MCF 10A (cell line): ENCODE data around the gene PARD3. TPM values are rescaled to one million over a fixed set of nuclear protein-coding genes. Genes with fewer than 3 reads are reported as not detected.

Experiments used
- BruUV-seq: library from RNA; stranded (reverse); fragments of 400-500 nt; replicated peaks from 2 replicates; lab custom pipeline; 2021; lab: Mats Ljungman, UMichigan
- CTCF ChIA-PET: fragments of 300-600 bp; sonication (Branson Sonifier 250); formaldehyde crosslinking; extraction: SDS; loops from one replicate; lab custom pipeline; 2021; ENCODE audit warnings: antibody characterized with exemption, inconsistent platforms; lab: Yijun Ruan, JAX
- POLR2A ChIA-PET: fragments of 300-600, 350-650 bp; sonication (Branson Sonifier 250); formaldehyde crosslinking; extraction: SDS; loops from one replicate; lab custom pipeline; 2020; ENCODE audit warnings: antibody characterized with exemption, inconsistent platforms; lab: Yijun Ruan, JAX
- DNase-seq: peaks from one replicate; pipeline ENCODE4 v3.0.0-alpha.2; 2018; ENCODE audit not compliant: unreplicated experiment
- H3K27ac Mint-ChIP-seq: one replicate; pipeline ENCODE4 v1.8.0; 2022; ENCODE audit warnings: mild to moderate bottlenecking, low read depth, mixed read lengths; ENCODE audit not compliant: unreplicated experiment
- H3K27me3 Mint-ChIP-seq: one replicate; pipeline ENCODE4 v1.8.0; 2022; ENCODE audit warnings: mixed read lengths; ENCODE audit not compliant: insufficient read depth, unreplicated experiment
- H3K36me3 Mint-ChIP-seq: one replicate; pipeline ENCODE4 v1.8.0; 2022; ENCODE audit warnings: mild to moderate bottlenecking, moderate library complexity, mixed read lengths; ENCODE audit not compliant: insufficient read depth, unreplicated experiment
- H3K4me1 Mint-ChIP-seq: one replicate; pipeline ENCODE4 v1.8.0; 2022; ENCODE audit warnings: mixed read lengths; ENCODE audit not compliant: insufficient read depth, unreplicated experiment
- H3K4me3 Mint-ChIP-seq: one replicate; pipeline ENCODE4 v1.8.0; 2022; ENCODE audit warnings: mild to moderate bottlenecking, moderate library complexity, mixed read lengths; ENCODE audit not compliant: unreplicated experiment
- H3K9me3 Mint-ChIP-seq: one replicate; pipeline ENCODE4 v1.8.0; 2022; ENCODE audit warnings: mixed read lengths; ENCODE audit not compliant: unreplicated experiment
- intact Hi-C: fragments of 100-400 bp; cut with micrococcal nuclease; formaldehyde crosslinking; loops from 2 replicates; pipeline ENCODE4 v1.14.1; 2022
- total RNA-seq: library from RNA; stranded (reverse); gene quantifications from 2 replicates; pipeline ENCODE4 v1.2.3, GENCODE V29; 2022
- TF ChIP-seq, protein P1 (sequence below): fragments of 200-600 bp; IDR thresholded peaks from one replicate; pipeline ENCODE4 v1.8.0; 2022; ENCODE audit warnings: antibody characterized with exemption, mild to moderate bottlenecking; ENCODE audit not compliant: unreplicated experiment

Gene PARD3
- total RNA-seq, 1 experiment from 2014 or later: 70.0 TPM

DNA sequence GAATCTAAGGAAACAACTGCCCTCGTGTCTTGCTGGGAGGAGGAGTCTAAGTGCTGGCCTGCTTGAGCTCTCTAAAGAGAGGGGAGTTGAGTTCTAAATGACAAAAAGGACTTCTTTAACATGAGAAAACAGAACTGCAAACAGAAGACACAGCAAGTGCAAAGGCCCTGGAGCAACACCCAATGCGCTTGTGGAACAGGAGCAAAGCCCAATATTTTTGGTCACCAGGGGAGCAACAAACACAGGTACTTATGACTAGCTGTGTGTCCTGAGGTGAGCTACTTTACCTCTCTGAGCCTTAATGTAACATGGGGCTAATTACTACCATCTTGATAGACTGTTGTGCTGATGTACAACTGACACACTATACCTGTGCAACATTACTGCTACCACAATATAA, 634.3 kb downstream of the PARD3 start:
- H3K27ac Mint-ChIP-seq: no peak overlapping the region
- H3K4me1 Mint-ChIP-seq: no peaks in the 10 kb centered on the region
- no peaks in the 10 kb centered on the region for H3K36me3 Mint-ChIP-seq
- CTCF ChIA-PET: interaction anchor here (0.6 kb wide), 1 partner anchor 17 kb away, joined by 3 read pairs; no protein-coding TSS in a partner anchor
- DNase-seq: no peak
- H3K9me3 Mint-ChIP-seq: no peaks in the 10 kb centered on the region
- intact Hi-C loops: no loop called here
- H3K4me3 Mint-ChIP-seq: no peak overlapping the region
- TF ChIP-seq, protein P1, sequence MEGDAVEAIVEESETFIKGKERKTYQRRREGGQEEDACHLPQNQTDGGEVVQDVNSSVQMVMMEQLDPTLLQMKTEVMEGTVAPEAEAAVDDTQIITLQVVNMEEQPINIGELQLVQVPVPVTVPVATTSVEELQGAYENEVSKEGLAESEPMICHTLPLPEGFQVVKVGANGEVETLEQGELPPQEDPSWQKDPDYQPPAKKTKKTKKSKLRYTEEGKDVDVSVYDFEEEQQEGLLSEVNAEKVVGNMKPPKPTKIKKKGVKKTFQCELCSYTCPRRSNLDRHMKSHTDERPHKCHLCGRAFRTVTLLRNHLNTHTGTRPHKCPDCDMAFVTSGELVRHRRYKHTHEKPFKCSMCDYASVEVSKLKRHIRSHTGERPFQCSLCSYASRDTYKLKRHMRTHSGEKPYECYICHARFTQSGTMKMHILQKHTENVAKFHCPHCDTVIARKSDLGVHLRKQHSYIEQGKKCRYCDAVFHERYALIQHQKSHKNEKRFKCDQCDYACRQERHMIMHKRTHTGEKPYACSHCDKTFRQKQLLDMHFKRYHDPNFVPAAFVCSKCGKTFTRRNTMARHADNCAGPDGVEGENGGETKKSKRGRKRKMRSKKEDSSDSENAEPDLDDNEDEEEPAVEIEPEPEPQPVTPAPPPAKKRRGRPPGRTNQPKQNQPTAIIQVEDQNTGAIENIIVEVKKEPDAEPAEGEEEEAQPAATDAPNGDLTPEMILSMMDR: no peak
- no TSS peak for BruUV-seq
- H3K27me3 Mint-ChIP-seq: no peaks in the 10 kb centered on the region
- POLR2A ChIA-PET: interaction anchor here (0.6 kb wide), 1 partner anchor 12 kb away, joined by 4 read pairs; no protein-coding TSS in a partner anchor

DNA sequence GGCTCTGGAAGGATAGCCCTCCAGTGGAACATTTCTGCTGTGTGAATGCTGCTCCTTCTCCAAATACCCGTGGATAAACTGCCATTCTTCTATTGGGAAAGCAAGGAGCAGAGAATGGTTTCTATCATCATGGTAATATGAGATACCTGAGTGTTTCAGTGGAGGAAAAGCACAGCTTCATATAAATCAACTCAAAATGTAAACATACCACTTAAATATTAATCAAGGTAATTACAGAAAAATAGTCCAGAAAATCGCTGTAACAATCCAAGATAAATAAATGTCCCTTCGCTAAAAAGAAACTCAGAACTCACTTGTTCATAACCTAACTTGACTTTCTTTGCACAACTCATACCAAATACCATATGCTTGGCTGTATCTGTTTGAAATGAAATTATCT, 635.8 kb downstream of the PARD3 start:
- ChIA-PET POLR2A (no interaction called here), CTCF (no interaction called here)
- H3K4me1 Mint-ChIP-seq: no peaks in the 10 kb centered on the region
- H3K27me3 Mint-ChIP-seq: no peaks in the 10 kb centered on the region
- intact Hi-C loops: no loop called here
- no peak for DNase-seq
- H3K36me3 Mint-ChIP-seq: no peaks in the 10 kb centered on the region
- TF ChIP-seq, protein P1: no peak
- no TSS peak for BruUV-seq
- H3K9me3 Mint-ChIP-seq: no peaks in the 10 kb centered on the region
- no peak overlapping the region for H3K4me3 Mint-ChIP-seq
- H3K27ac Mint-ChIP-seq: no peak overlapping the region

DNA sequence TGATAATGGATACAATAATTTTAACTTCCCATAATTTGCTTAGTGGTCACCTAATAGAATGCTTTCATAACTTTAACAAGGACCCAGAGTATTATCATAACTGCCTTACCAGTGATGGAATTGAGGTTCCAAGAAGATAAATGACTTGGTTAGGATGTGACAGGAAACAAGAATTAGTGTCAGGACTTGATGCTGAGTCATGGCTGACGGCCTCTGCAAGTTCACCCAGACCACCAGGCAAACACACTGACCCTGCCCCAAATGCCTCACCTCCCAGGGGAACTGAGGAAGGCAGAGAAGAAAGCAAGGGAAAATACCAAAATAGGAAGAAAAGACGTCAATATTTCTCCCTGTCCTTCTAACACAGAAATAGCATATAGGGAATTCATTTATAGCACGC, 636.3 kb downstream of the PARD3 start:
- Mint-ChIP-seq H3K27ac (no peak overlapping the region), H3K9me3 (no peaks in the 10 kb centered on the region), H3K4me3 (no peak overlapping the region), H3K4me1 (no peaks in the 10 kb centered on the region), H3K27me3 (no peaks in the 10 kb centered on the region), H3K36me3 (no peaks in the 10 kb centered on the region)
- TF ChIP-seq, protein P1: no peak
- DNase-seq: no peak
- intact Hi-C loops: no loop called here
- POLR2A ChIA-PET: interaction anchor here (0.6 kb wide), 1 partner anchor 442 kb away, joined by 3 read pairs; no protein-coding TSS in a partner anchor
- CTCF ChIA-PET: no interaction called here
- no TSS peak for BruUV-seq

DNA sequence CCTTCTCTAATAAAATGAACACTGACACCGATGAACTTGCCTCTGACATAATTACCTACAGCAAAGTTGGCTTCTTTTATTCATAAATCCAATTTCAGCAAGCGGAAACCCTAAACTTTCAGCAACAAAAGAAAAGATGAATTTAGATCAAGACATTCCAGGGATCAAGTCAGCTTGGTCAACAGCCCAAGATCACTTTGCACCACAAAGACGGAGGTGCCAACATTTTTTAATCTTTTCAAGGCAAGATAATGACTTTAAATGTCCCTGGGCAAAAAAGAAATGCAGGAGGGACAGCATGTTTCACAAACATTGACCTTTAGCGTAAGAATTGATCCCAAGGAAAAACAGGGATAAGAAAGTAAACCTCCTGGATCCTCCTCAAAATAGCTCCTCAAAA, 636.9 kb downstream of the PARD3 start:
- H3K27me3 Mint-ChIP-seq: no peaks in the 10 kb centered on the region
- ChIA-PET CTCF (no interaction called here), POLR2A (interaction anchor here (0.6 to 0.7 kb wide), 2 partner anchors 442 to 773 kb away, joined by 3 read pairs; no protein-coding TSS in a partner anchor)
- H3K4me3 Mint-ChIP-seq: no peak overlapping the region
- BruUV-seq: no TSS peak
- TF ChIP-seq, protein P1: no peak
- no peak for DNase-seq
- no peak overlapping the region for H3K27ac Mint-ChIP-seq
- no peaks in the 10 kb centered on the region for H3K36me3 Mint-ChIP-seq
- no peaks in the 10 kb centered on the region for H3K9me3 Mint-ChIP-seq
- intact Hi-C loops: no loop called here
- peaks cover 4% of the 10 kb centered on the region for H3K4me1 Mint-ChIP-seq
